Mammary epithelial cell (primary cell): ENCODE results near the gene TCF4.

ENCODE experiments used
- CTCF ChIP-seq, 2 donors: IDR thresholded peaks in 1 of 2; conservative IDR thresholded peaks in 1 of 2; 2 replicates each; pipeline ENCODE4 v1.5.1; 2011 to 2012; ENCODE audit warnings: inconsistent platforms in 2 of 2, low read length in 2 of 2, mild to moderate bottlenecking in 2 of 2, control low read depth in 1 of 2, low read depth in 1 of 2; ENCODE audit not compliant: insufficient read depth in 1 of 2; ENCODE audit errors: extremely low read depth in 1 of 2
- EZH2 ChIP-seq: IDR thresholded peaks from 2 replicates; pipeline ENCODE4 v1.6.1; 2012; ENCODE audit warnings: low read length, inconsistent platforms, borderline replicate concordance

GRCh38 chr18:55511277-55511676 is 76.7 kb downstream of the TCF4 start:
- TF ChIP-seq CTCF (conservative IDR thresholded peaks at IDR 0.05 in 1 of 2, IDR thresholded peaks at IDR 0.05 in 1 of 2; ENCODE audit: extremely low read depth in 1 of 2, insufficient read depth in 1 of 2, low read depth in 1 of 2, low read length in 2 of 2), result no peak
- no peak for TF ChIP-seq EZH2
